Loucy (cell line): ENCODE data around the gene HOXC4.

ENCODE experiments used
- EZH2phosphoT487 ChIP-seq: fragments of 200-600 bp; IDR thresholded peaks from 2 replicates; pipeline ENCODE4 v1.6.1; 2018; ENCODE audit warnings: antibody characterized with exemption, mild to moderate bottlenecking, moderate library complexity, borderline replicate concordance
- TF ChIP-seq, protein P1 (sequence below): fragments of 200-600 bp; sonication (generic); conservative IDR thresholded peaks from 2 replicates; pipeline ENCODE4 v1.5.1; 2014; ENCODE audit warnings: mild to moderate bottlenecking, antibody characterized with exemption, low read length

GRCh38 chr12:54051026-54051842 lies 2.4 kb upstream of the HOXC4 start:
- TF ChIP-seq, protein P1, sequence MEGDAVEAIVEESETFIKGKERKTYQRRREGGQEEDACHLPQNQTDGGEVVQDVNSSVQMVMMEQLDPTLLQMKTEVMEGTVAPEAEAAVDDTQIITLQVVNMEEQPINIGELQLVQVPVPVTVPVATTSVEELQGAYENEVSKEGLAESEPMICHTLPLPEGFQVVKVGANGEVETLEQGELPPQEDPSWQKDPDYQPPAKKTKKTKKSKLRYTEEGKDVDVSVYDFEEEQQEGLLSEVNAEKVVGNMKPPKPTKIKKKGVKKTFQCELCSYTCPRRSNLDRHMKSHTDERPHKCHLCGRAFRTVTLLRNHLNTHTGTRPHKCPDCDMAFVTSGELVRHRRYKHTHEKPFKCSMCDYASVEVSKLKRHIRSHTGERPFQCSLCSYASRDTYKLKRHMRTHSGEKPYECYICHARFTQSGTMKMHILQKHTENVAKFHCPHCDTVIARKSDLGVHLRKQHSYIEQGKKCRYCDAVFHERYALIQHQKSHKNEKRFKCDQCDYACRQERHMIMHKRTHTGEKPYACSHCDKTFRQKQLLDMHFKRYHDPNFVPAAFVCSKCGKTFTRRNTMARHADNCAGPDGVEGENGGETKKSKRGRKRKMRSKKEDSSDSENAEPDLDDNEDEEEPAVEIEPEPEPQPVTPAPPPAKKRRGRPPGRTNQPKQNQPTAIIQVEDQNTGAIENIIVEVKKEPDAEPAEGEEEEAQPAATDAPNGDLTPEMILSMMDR: no peak
- no peak for TF ChIP-seq EZH2phosphoT487
